H1 (cell line): ENCODE data around the gene MRPL1. TPM values are rescaled to one million over a fixed set of nuclear protein-coding genes. Genes with fewer than 3 reads are reported as not detected.

Source experiments
- CBX8 ChIP-seq: fragments of 300-800, 300-1000 bp; sonication (generic); IDR thresholded peaks from 2 replicates; pipeline ENCODE4 v1.7.1; 2016; ENCODE audit warnings: low read depth, low read length, borderline replicate concordance
- CHD2 ChIP-seq: IDR thresholded peaks from 2 replicates; pipeline ENCODE4 v1.6.1; 2012; ENCODE audit warnings: low read length, improper control_type of control experiment
- MAFK ChIP-seq: IDR thresholded peaks from 2 replicates; pipeline ENCODE4 v1.6.1; 2012; ENCODE audit warnings: low read depth, mild to moderate bottlenecking, improper control_type of control experiment, low read length
- polyA plus RNA-seq, 7 experiments: library from polyadenylated mRNA; depleted of rRNA in 3 of 7; stranded (reverse) in 5 of 7; unstranded in 2 of 7; fragments of >200 nt in 5 of 7; fragments of 200-250 nt in 2 of 7; gene quantifications; 1 replicate in 5 of 7; 2 replicates in 1 of 7; 4 replicates in 1 of 7; pipeline versions ENCODE4 v1.2.1 to v1.2.3, GENCODE V29; 2011 to 2013; ENCODE audit warnings: missing spikeins in 2 of 7, mixed read lengths in 2 of 7
- total RNA-seq: library from RNA; stranded (reverse); fragmentation: NEBNext Ultra II Directional; extraction: Animal tissue kit (Norgen Biotek cat#: 25700); gene quantifications from 2 replicates; pipeline ENCODE4 v1.2.1, GENCODE V29; 2021

The MRPL1 gene
- total and polyA plus RNA-seq, 2 of the 8 experiments (the other 6 are each of a cell fraction or from before 2014, with no cell fraction given): 9.6 to 37.0 TPM

GRCh38 chr4:77845929-77846328, 16.7 kb upstream of the MRPL1 start (continued):
- TF ChIP-seq MAFK (no peak), CHD2 (no peak), CBX8 (no peak)
